ENCODE results near the gene MCF2L2.

Gene MCF2L2

GRCh38 chr3:183149915-183150750 lies 278.3 kb downstream of the MCF2L2 start:
- in situ Hi-C loops (cut with MboI; ENCODE audit: low sequenced_read_pairs), result no loop called here

DNA sequence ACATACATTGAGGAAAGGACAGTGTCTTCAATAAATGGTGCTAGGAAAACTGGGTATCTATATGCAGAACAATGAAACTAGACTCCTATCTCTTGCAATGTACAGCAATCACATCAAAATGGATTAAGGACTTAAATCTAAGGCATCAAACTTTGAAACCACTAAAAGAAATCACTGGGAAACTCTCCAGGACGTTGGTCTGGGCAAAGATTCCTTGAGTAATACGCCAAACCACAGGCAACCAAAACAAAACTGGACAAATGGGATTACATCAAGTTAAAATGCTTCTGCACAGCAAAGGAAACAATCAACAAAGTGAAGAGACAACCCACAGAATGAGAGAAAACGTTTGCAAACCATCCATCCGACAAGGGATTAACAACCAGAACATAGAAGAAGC lies 280.4 kb downstream of the MCF2L2 start:
- in situ Hi-C loops (cut with MboI; ENCODE audit: low sequenced_read_pairs), result no loop called here

GRCh38 chr3:183144363-183144762 lies 284.1 kb downstream of the MCF2L2 start:
- in situ Hi-C loops (cut with MboI; ENCODE audit: low sequenced_read_pairs), result no loop called here

DNA sequence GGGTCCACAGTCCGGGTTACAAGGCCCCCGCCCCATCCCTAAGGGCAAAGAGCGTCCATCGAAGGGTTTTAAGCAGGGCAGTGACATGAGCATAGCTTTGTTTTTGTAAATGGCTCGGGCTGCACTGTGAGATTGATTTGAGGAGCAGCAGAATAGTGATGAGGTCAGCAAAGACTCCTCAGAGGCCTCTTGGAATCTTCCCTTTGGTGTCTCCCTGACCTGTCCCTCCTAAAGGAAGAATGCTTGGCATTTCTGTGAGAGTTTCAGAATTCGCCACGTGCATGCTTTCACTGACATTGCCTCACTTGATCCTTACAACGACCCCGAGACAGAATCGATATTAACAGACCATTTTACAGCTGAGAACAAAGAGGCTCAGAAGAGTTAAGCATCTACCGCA lies 286.2 kb downstream of the MCF2L2 start:
- in situ Hi-C loops (cut with MboI; ENCODE audit: low sequenced_read_pairs), result no loop called here

DNA sequence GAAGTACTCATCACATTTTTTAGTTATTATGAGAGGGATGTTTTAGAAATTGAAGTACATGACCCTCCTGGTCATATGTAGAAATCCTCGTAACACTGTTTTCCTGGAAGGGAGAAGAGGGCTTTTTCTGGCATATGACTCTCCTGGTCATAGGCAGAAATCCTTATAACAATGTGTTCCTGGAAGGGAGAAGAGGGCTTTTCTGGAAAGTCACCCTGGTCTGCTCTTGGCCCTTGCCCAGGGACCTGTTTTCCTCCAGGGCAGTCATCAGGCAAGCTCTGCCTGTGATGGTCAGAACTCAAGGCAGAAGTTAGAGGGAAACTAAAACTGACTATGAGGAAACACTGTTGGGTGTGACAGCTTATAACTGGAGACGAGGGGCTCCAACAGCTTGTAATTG lies 293.6 kb downstream of the MCF2L2 start:
- in situ Hi-C loops (cut with MboI; ENCODE audit: low sequenced_read_pairs), result no loop called here

DNA sequence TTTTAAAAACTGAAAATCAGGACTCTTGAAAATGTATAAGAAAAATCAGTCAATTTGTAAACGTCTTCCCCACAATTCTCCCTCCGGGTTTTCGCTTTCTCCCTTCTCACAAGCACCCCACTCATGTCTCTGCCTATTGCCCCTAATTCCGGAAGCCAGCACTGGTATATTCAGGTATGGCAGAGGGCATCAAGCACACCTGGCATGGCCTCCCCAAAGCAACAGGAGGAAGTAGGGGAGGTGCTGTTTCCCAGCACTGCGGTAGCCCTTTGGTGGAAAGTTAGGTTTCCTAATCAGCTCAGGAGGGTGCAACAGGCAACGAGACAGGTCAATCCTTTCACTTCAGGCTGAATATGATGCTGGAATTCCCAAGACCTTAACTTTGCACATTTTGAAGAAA lies 296.0 kb downstream of the MCF2L2 start:
- in situ Hi-C loops (cut with MboI; ENCODE audit: low sequenced_read_pairs), result no loop called here

DNA sequence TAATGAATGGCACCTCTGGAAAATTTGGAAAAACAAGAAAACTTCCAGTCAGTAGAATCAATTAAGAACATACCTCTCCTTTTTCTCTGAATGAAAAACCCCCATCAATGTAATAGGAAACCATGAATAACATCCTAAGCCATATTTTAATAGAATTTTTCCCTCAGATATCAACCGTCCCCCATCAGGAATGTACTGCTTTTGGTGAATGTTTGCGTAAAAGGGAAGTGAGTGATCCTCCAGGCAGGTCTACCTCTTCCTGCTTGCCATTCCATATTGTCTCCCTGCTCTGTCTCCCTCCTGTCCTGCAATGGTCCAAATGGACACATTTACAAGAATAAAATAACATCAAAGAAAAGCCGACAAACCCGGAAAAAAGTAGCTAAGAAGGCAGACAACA lies 296.7 kb downstream of the MCF2L2 start:
- in situ Hi-C loops (cut with MboI; ENCODE audit: low sequenced_read_pairs), result no loop called here

DNA sequence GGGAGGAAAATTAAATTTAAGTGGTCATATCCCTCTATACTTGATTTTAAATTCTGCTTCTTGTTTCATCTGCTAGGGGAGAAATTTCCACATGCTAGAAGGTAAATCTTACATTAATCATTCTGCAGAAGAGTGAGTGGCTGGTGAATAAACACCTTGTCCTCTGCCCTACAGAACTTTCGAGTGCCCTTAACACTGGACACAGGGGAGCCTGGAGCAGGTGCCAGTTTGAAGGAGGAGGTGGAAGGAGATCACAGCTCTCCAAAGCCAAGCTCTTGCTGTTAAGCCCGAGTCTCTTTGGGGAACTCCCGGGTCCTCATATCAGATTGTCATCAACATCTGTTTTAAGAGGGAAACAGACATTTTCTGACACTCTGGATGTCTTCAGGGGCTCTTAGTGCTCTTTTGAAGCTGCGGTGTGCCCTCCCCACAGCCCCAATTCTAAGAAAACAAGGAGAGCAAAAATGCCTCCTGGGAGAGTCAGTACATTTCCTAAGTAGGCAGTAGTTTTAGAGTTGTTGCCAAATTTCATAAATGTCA lies 297.2 kb downstream of the MCF2L2 start:
- in situ Hi-C loops (cut with MboI; ENCODE audit: low sequenced_read_pairs), result no loop called here

DNA sequence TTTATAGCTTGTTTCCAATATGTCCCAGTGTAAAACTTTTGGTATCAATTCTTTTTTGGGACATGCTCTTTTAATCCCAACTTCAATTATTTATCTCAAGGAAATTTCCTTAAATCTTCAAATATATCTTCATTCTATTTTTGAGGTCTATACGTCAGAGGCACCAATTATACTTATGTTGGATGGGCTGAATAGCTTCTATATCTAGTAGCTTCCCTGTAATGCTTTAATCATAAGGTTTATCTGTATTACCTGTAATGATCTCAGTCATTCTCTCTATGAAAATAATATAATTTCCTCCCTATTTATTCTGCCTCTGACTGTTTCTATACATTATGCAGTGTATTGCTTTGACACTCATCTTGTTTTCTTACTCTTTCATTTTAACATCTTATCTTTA lies 299.2 kb downstream of the MCF2L2 start:
- in situ Hi-C loops (cut with MboI; ENCODE audit: low sequenced_read_pairs), result no loop called here

DNA sequence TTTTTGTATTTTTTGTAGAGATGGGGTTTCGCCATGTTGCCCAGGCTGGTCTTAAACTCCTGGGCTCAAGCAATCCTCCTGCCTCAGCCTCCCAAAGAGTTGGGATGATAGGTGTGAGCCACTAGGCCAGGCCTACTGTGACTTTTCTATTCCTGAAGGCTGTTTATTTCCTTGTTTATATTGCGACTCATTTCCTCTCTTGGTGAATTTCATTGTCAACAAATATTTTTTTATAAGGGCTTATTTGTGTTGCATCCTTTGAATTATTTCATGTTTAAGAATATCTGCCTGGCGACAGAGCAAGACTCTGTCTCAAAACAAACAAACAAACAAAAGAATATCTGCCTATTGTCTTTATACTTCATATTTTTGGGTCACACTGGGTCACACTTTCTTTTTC lies 299.7 kb downstream of the MCF2L2 start:
- in situ Hi-C loops (cut with MboI; ENCODE audit: low sequenced_read_pairs), result no loop called here

Data from hTERT RPE-1 (cell line).